ENCODE data around the gene MGAT3. TPM values are rescaled to one million over a fixed set of nuclear protein-coding genes. Genes with fewer than 3 reads are reported as not detected.
"Not testable (repeated sequence)": the region's sequence is repeated elsewhere in the genome, so short reads cannot be mapped to it uniquely, and the experiment has no call there.

MGAT3 gene
- polyA plus RNA-seq, 2 donors: 0.28 to 0.36 TPM

DNA sequence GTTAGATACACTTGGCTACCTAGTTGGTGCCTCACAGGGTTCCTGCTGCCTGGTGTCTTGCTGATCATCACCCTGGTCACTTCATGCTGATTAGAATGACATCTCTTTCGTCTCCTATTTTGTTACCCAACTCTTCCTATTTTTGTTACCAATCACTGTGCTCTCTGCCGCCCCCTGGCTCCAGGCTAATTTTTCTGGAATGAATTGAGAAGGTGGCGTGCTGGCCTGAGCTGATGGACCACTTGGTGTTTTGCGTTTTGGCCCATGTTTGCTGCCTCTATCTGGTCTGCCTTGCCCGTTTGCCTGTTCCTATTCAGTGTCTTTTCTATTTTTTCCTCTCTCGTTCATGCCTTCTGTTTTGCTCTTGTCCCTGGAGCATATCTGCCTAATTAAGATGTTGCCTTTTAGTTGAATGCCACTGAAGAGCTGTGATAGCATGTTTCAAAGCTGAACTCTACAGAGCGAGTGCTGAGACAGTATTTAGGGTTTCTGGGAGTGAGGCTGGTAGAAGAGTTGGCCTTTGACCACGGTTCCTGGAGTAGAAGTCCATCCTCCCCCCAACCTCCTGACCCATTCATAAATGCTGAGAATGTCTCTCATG lies 57.7 kb downstream of the MGAT3 start:
- H3K27ac ChIP-seq (ENCODE audit: low read depth in 2 of 2, low read length in 1 of 2): no peak overlapping the region
- no peaks in the 10 kb centered on the region for H3K27me3 ChIP-seq (ENCODE audit: control insufficient read depth in 1 of 2, insufficient read depth in 2 of 2, low read length in 2 of 2)
- peaks cover 0 to 5% of the 10 kb centered on the region in 2 donors for H3K4me1 ChIP-seq (ENCODE audit: control insufficient read depth in 2 of 2, insufficient read depth in 2 of 2, low read length in 1 of 2)
- H3K4me3 ChIP-seq (ENCODE audit: low read depth in 1 of 2, low read length in 2 of 2): no peak overlapping the region
- no peaks in the 10 kb centered on the region for H3K9me3 ChIP-seq (ENCODE audit: control insufficient read depth in 2 of 2, insufficient read depth in 1 of 2, low read depth in 1 of 2, low read length in 1 of 2)
- peaks cover 4 to 38% of the 10 kb centered on the region in 2 donors for H3K36me3 ChIP-seq (ENCODE audit: control insufficient read depth in 2 of 2, insufficient read depth in 2 of 2, low read length in 1 of 2)
- WGBS, 2 donors: 40 to 47% methylated on average over 8 of the region's 8 CpGs

DNA sequence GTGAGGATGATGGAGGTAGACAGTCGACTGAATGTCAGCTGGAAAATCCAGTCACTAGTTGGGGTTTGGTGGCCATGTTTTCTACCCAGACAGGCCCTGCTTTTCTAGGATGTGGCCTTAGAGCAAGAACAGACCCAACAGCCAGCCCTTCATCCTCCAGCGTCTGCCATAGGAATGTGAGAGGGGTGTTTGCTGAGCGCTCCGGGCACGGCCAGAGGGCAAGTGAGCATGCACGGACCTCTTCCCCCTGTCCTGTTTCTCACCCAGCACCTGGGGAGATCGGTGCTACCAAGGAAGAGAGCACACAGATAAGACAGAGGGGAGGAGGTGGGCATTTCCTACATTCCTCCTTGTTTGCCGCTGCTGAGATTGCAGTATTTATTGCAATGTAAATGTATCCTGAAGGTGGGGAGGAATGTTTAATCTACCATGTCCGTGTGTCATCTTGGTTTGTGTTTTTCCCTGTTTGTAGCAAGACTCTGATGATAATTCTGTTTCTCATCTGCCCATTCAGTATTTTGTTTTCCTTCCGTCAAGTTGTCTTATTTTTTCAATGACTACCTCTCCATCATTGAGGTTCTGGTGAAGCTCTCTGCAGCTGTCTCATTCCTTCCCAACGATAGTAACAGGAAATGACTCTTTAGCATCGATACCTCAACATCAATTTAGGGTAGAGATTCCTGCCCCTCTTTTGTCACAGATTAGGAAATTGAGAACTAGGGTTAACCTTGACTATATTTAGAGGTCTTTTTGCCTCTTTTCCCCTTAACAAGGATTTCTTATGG lies 58.6 kb downstream of the MGAT3 start:
- Histone ChIP-seq H3K9me3 (ENCODE audit: control insufficient read depth in 2 of 2, insufficient read depth in 1 of 2, low read depth in 1 of 2, low read length in 1 of 2) (no peaks in the 10 kb centered on the region), H3K27ac (ENCODE audit: low read depth in 2 of 2, low read length in 1 of 2) (no peak overlapping the region), H3K27me3 (ENCODE audit: control insufficient read depth in 1 of 2, insufficient read depth in 2 of 2, low read length in 2 of 2) (no peaks in the 10 kb centered on the region), H3K4me3 (ENCODE audit: low read depth in 1 of 2, low read length in 2 of 2) (no peak overlapping the region), H3K36me3 (ENCODE audit: control insufficient read depth in 2 of 2, insufficient read depth in 2 of 2, low read length in 1 of 2) (peaks cover 4 to 36% of the 10 kb centered on the region in 2 donors), H3K4me1 (ENCODE audit: control insufficient read depth in 2 of 2, insufficient read depth in 2 of 2, low read length in 1 of 2) (peaks cover 0 to 5% of the 10 kb centered on the region in 2 donors)
- WGBS, 2 donors: 85 to 87% methylated on average over 12 of the region's 12 CpGs

GRCh38 chr22:39517470-39517869 lies 60.7 kb downstream of the MGAT3 start:
- 76 to 88% methylated on average over 3 of the region's 3 CpGs for WGBS, 2 donors
- no peaks in the 10 kb centered on the region for H3K9me3 ChIP-seq (ENCODE audit: control insufficient read depth in 2 of 2, insufficient read depth in 1 of 2, low read depth in 1 of 2, low read length in 1 of 2)

DNA sequence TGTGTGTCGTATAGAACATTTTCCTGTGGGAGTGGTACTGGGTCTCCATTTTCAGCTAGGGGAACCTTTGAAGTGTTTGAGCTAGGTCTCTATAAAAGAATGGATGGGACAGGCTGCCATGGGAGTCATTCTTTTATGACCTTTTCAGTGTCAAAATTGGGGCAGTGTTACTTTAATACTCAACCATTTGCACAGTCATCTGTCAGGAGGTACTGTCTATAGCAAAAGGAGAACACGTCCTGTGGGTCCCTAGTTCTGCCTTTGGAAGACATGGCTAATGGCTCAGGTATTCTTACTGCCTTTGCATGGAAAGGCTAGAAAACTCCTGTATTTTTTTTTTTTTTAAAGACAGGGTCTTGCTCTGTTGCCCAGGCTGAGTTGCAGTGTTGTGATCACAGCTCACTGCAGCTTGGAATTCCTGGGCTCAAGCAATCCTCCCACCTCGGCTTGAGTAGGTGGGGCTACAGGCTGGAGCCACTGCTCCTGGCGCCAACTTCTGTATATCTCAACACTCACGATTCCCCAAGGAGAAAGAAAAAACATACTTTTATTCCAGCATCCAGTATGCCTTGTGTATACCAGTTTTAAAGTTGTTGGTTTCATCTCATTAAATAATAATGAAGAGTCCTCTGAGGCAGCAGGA lies 61.5 kb downstream of the MGAT3 start:
- H3K27ac ChIP-seq (ENCODE audit: low read depth in 2 of 2, low read length in 1 of 2): peak overlapping the region in 1 of 2 donors; percentile 100

More at GRCh38 chr22:39517470-39517869, 60.7 kb downstream of the MGAT3 start:
- Histone ChIP-seq H3K27me3 (ENCODE audit: control insufficient read depth in 1 of 2, insufficient read depth in 2 of 2, low read length in 2 of 2) (no peaks in the 10 kb centered on the region), H3K36me3 (ENCODE audit: control insufficient read depth in 2 of 2, insufficient read depth in 2 of 2, low read length in 1 of 2) (peaks cover 0 to 34% of the 10 kb centered on the region in 2 donors), H3K27ac (ENCODE audit: low read depth in 2 of 2, low read length in 1 of 2) (no peak overlapping the region), H3K4me3 (ENCODE audit: low read depth in 1 of 2, low read length in 2 of 2) (no peak overlapping the region), H3K4me1 (ENCODE audit: control insufficient read depth in 2 of 2, insufficient read depth in 2 of 2, low read length in 1 of 2) (peaks cover 0 to 5% of the 10 kb centered on the region in 2 donors)

GRCh38 chr22:39518996-39519680 lies 62.3 kb downstream of the MGAT3 start:
- H3K36me3 ChIP-seq (ENCODE audit: control insufficient read depth in 2 of 2, insufficient read depth in 2 of 2, low read length in 1 of 2): peaks cover 3 to 38% of the 10 kb centered on the region in 2 donors
- peaks cover 3 to 12% of the 10 kb centered on the region in 2 donors for H3K4me1 ChIP-seq (ENCODE audit: control insufficient read depth in 2 of 2, insufficient read depth in 2 of 2, low read length in 1 of 2)
- peak overlapping the region; percentile 98 to 100 for H3K4me3 ChIP-seq (ENCODE audit: low read depth in 1 of 2, low read length in 2 of 2)
- peak overlapping the region; percentile 99 to 100 for H3K27ac ChIP-seq (ENCODE audit: low read depth in 2 of 2, low read length in 1 of 2)
- H3K9me3 ChIP-seq (ENCODE audit: control insufficient read depth in 2 of 2, insufficient read depth in 1 of 2, low read depth in 1 of 2, low read length in 1 of 2): no peaks in the 10 kb centered on the region
- no peaks in the 10 kb centered on the region for H3K27me3 ChIP-seq (ENCODE audit: control insufficient read depth in 1 of 2, insufficient read depth in 2 of 2, low read length in 2 of 2)
- WGBS, 2 donors: 9 to 10% methylated on average over 24 of the region's 24 CpGs

More for the DNA sequence above, 61.5 kb downstream of the MGAT3 start:
- Histone ChIP-seq H3K9me3 (ENCODE audit: control insufficient read depth in 2 of 2, insufficient read depth in 1 of 2, low read depth in 1 of 2, low read length in 1 of 2) (no peaks in the 10 kb centered on the region), H3K36me3 (ENCODE audit: control insufficient read depth in 2 of 2, insufficient read depth in 2 of 2, low read length in 1 of 2) (peaks cover 0 to 41% of the 10 kb centered on the region in 2 donors), H3K4me1 (ENCODE audit: control insufficient read depth in 2 of 2, insufficient read depth in 2 of 2, low read length in 1 of 2) (peaks cover 3 to 10% of the 10 kb centered on the region in 2 donors), H3K27me3 (ENCODE audit: control insufficient read depth in 1 of 2, insufficient read depth in 2 of 2, low read length in 2 of 2) (no peaks in the 10 kb centered on the region), H3K4me3 (ENCODE audit: low read depth in 1 of 2, low read length in 2 of 2) (no peak overlapping the region)
- WGBS, 2 donors: 52 to 59% methylated on average over 5 of the region's 5 CpGs

DNA sequence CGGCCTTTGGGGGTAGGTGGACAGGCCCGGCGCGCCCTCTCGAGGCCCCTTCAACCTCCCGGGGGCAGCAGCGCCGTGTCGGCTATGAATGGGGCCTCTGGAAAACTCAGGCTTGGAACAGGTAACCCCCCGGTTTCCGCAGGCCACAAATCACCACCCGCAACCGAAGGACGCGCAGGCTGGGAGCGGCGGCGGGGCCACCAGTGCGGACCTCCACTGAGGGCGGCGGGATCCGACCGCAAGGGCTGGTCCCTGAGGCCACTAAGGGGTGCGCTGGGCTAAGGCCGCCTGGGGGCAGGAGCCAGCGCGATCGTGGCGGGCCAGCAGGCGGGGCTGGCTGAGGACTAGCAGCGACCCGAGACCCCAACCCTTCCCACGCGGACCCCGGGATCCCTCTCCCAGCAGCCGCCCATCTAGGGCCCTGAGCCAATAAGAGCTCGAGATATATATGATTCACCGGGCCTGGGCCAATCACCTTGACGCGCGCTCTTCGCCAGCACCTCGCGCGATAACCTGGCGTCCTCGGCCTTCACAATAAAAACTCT lies 62.9 kb downstream of the MGAT3 start:
- Histone ChIP-seq H3K4me1 (ENCODE audit: control insufficient read depth in 2 of 2, insufficient read depth in 2 of 2, low read length in 1 of 2) (peaks cover 3 to 12% of the 10 kb centered on the region in 2 donors), H3K27ac (ENCODE audit: low read depth in 2 of 2, low read length in 1 of 2) (peak overlapping the region; percentile 99 to 100), H3K4me3 (ENCODE audit: low read depth in 1 of 2, low read length in 2 of 2) (peak overlapping the region; percentile 98 to 100), H3K36me3 (ENCODE audit: control insufficient read depth in 2 of 2, insufficient read depth in 2 of 2, low read length in 1 of 2) (peaks cover 8 to 41% of the 10 kb centered on the region in 2 donors), H3K27me3 (ENCODE audit: control insufficient read depth in 1 of 2, insufficient read depth in 2 of 2, low read length in 2 of 2) (no peaks in the 10 kb centered on the region), H3K9me3 (ENCODE audit: control insufficient read depth in 2 of 2, insufficient read depth in 1 of 2, low read depth in 1 of 2, low read length in 1 of 2) (no peaks in the 10 kb centered on the region)
- 0% methylated on average over 40 to 47 of the region's 47 CpGs for WGBS, 2 donors

DNA sequence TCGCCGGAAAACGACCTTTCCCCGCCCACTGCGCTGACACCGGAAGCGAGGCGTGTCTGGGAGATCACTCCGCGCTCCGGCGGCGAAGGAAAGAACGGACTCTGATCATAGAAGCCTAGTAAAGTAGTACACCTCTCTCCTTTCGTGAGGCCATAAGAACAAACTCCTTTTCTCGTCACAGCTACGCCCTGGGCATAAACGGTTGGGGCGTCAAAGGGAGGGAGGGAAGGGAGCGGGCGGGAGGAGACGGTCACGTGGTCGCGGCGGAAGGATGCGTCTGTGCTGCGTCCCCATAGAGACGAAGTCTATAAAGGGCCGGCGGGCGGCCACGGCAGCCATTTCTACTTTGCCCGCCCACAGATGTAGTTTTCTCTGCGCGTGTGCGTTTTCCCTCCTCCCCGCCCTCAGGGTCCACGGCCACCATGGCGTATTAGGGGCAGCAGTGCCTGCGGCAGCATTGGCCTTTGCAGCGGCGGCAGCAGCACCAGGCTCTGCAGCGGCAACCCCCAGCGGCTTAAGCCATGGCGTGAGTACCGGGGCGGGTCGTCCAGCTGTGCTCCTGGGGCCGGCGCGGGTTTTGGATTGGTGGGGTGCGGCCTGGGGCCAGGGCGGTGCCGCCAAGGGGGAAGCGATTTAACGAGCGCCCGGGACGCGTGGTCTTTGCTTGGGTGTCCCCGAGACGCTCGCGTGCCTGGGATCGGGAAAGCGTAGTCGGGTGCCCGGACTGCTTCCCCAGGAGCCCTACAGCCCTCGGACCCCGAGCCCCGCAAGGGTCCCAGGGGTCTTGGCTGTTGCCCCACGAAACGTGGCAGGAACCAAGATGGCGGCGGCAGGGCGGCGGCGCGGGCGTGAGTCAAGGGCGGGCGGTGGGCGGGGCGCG lies 63.7 kb downstream of the MGAT3 start, which contains the start of gene ATF4:
TSS of gene ATF4 (plus strand) at position 337 of the 880 bp plus-strand sequence. CDS start 884 bp downstream, outside the sequence.
- H3K27ac ChIP-seq (ENCODE audit: low read depth in 2 of 2, low read length in 1 of 2): peak within 1 kb of the TSS; percentile 99 to 100
- H3K9me3 ChIP-seq (ENCODE audit: control insufficient read depth in 2 of 2, insufficient read depth in 1 of 2, low read depth in 1 of 2, low read length in 1 of 2): no peaks in the 10 kb centered on the region
- no peaks in the 10 kb centered on the region for H3K27me3 ChIP-seq (ENCODE audit: control insufficient read depth in 1 of 2, insufficient read depth in 2 of 2, low read length in 2 of 2)
- H3K36me3 ChIP-seq (ENCODE audit: control insufficient read depth in 2 of 2, insufficient read depth in 2 of 2, low read length in 1 of 2): peaks cover 8 to 42% of the 10 kb centered on the region in 2 donors
- peaks cover 3 to 12% of the 10 kb centered on the region in 2 donors for H3K4me1 ChIP-seq (ENCODE audit: control insufficient read depth in 2 of 2, insufficient read depth in 2 of 2, low read length in 1 of 2)
- WGBS, 2 donors: 0 to 1% methylated on average over 72 to 86 of the region's 86 CpGs
- H3K4me3 ChIP-seq (ENCODE audit: low read depth in 1 of 2, low read length in 2 of 2): peak within 1 kb of the TSS; percentile 98 to 100

- H3K4me3 ChIP-seq (ENCODE audit: low read depth in 1 of 2, low read length in 2 of 2): peak overlapping the region; percentile 98 to 100
- H3K27ac ChIP-seq (ENCODE audit: low read depth in 2 of 2, low read length in 1 of 2): peak overlapping the region; percentile 99 to 100
- 1% methylated on average over 28 of the region's 28 CpGs for WGBS, 2 donors
- H3K27me3 ChIP-seq (ENCODE audit: control insufficient read depth in 1 of 2, insufficient read depth in 2 of 2, low read length in 2 of 2); H3K9me3 ChIP-seq (ENCODE audit: control insufficient read depth in 2 of 2, insufficient read depth in 1 of 2, low read depth in 1 of 2, low read length in 1 of 2): not testable (repeated sequence)
- H3K36me3 ChIP-seq (ENCODE audit: control insufficient read depth in 2 of 2, insufficient read depth in 2 of 2, low read length in 1 of 2): peaks cover 8 to 42% of the 10 kb centered on the region in 2 donors
- H3K4me1 ChIP-seq (ENCODE audit: control insufficient read depth in 2 of 2, insufficient read depth in 2 of 2, low read length in 1 of 2): peaks cover 3 to 12% of the 10 kb centered on the region in 2 donors
Observed at GRCh38 chr22:39521106-39521885, 64.5 kb downstream of the MGAT3 start.

All from esophagus (tissue), 2 donors.